HEK293 (cell line): ENCODE data around the gene RIC3.

Experiments used
- CTCF ChIA-PET: fragments of 350-600 bp; formaldehyde crosslinking; extraction: SDS; loops from one replicate; lab custom pipeline; 2021; ENCODE audit warnings: antibody characterized with exemption; lab: Yijun Ruan, JAX
- POLR2A ChIA-PET: fragments of 300-600 bp; formaldehyde crosslinking; extraction: SDS; loops from one replicate; lab custom pipeline; 2020; ENCODE audit warnings: antibody characterized with exemption, inconsistent platforms; lab: Yijun Ruan, JAX
- H3K27ac ChIP-seq: fragments of 200-500 bp; sonication (Bioruptor generic); 2 replicates; pipeline ENCODE4 v1.5.1; 2014; ENCODE audit warnings: low read depth, low read length, control low read depth, inconsistent platforms; ENCODE audit errors: extremely low read depth
- H3K36me3 ChIP-seq, 2 experiments: fragments of 200-500 bp in 1 of 2; sonication (Bioruptor generic) in 1 of 2; 1 replicate in 1 of 2; 2 replicates in 1 of 2; pipeline ENCODE4 v1.5.1; 2014 to 2017; ENCODE audit warnings: inconsistent platforms in 2 of 2, low read length in 2 of 2; ENCODE audit not compliant: control insufficient read depth in 2 of 2, insufficient read depth in 1 of 2
- H3K4me1 ChIP-seq: fragments of 200-500 bp; sonication (Bioruptor generic); 2 replicates; pipeline ENCODE4 v1.5.1; 2014; ENCODE audit warnings: mild to moderate bottlenecking, low read length, inconsistent platforms; ENCODE audit not compliant: control insufficient read depth, insufficient read depth
- H3K4me3 ChIP-seq: 2 replicates; pipeline ENCODE4 v1.5.1; 2011; ENCODE audit warnings: low read depth, mild to moderate bottlenecking, control low read depth, low read length, moderate library complexity
- H3K9me3 ChIP-seq: fragments of 200-500 bp; sonication (Bioruptor generic); 2 replicates; pipeline ENCODE4 v1.5.1; 2014; ENCODE audit warnings: low read depth, low read length, inconsistent platforms; ENCODE audit not compliant: control insufficient read depth, insufficient read depth
- GLIS2 ChIP-seq: fragments of 450-650 bp; formaldehyde crosslinking; IDR thresholded peaks from 2 replicates; pipeline ENCODE4 v1.5.1; 2016; ENCODE audit warnings: missing biosample characterization, missing genetic modification characterization
- KLF1 ChIP-seq: fragments of 450-650 bp; formaldehyde crosslinking; IDR thresholded peaks from 2 replicates; pipeline ENCODE4 v1.5.1; 2016; ENCODE audit warnings: missing biosample characterization, missing genetic modification characterization
- MYNN ChIP-seq: fragments of 450-650 bp; formaldehyde crosslinking; IDR thresholded peaks from 2 replicates; pipeline ENCODE4 v1.5.1; 2016; ENCODE audit warnings: missing biosample characterization, missing genetic modification characterization, borderline replicate concordance
- OSR2 ChIP-seq: fragments of 450-650 bp; formaldehyde crosslinking; IDR thresholded peaks from 2 replicates; pipeline ENCODE4 v1.5.1; 2016; ENCODE audit warnings: missing biosample characterization, missing genetic modification characterization
- SP3 ChIP-seq: fragments of 450-650 bp; formaldehyde crosslinking; IDR thresholded peaks from 2 replicates; pipeline ENCODE4 v1.5.1; 2016; ENCODE audit warnings: missing biosample characterization, missing genetic modification characterization
- TRIM28 ChIP-seq: IDR thresholded peaks from 2 replicates; pipeline ENCODE4 v1.6.1; 2011; ENCODE audit warnings: low read length, control low read depth, borderline replicate concordance
- YY2 ChIP-seq: fragments of 450-650 bp; formaldehyde crosslinking; IDR thresholded peaks from 2 replicates; pipeline ENCODE4 v1.5.1; 2016; ENCODE audit warnings: missing biosample characterization, missing genetic modification characterization
- ZBTB1 ChIP-seq: fragments of 450-650 bp; formaldehyde crosslinking; IDR thresholded peaks from 2 replicates; pipeline ENCODE4 v1.5.1; 2016; ENCODE audit warnings: missing biosample characterization, missing genetic modification characterization
- ZBTB7A ChIP-seq: fragments of 450-650 bp; formaldehyde crosslinking; IDR thresholded peaks from 2 replicates; pipeline ENCODE4 v1.5.1; 2016; ENCODE audit warnings: low read depth, missing biosample characterization, missing genetic modification characterization
- ZBTB8A ChIP-seq: fragments of 450-650 bp; formaldehyde crosslinking; IDR thresholded peaks from 2 replicates; pipeline ENCODE4 v1.5.1; 2016; ENCODE audit warnings: missing biosample characterization, missing genetic modification characterization
- ZNF114 ChIP-seq: fragments of 450-650 bp; formaldehyde crosslinking; IDR thresholded peaks from 2 replicates; pipeline ENCODE4 v1.5.0; 2017; ENCODE audit warnings: missing biosample characterization, missing genetic modification characterization
- ZNF169 ChIP-seq: fragments of 450-650 bp; formaldehyde crosslinking; IDR thresholded peaks from 2 replicates; pipeline ENCODE4 v1.5.1; 2016; ENCODE audit warnings: missing biosample characterization, missing genetic modification characterization
- ZNF202 ChIP-seq: fragments of 450-650 bp; formaldehyde crosslinking; IDR thresholded peaks from 2 replicates; pipeline ENCODE4 v1.5.1; 2016; ENCODE audit warnings: missing biosample characterization, missing genetic modification characterization, borderline replicate concordance
- ZNF223 ChIP-seq: fragments of 450-650 bp; formaldehyde crosslinking; IDR thresholded peaks from 2 replicates; pipeline ENCODE4 v1.5.1; 2016; ENCODE audit warnings: missing biosample characterization, missing genetic modification characterization
- ZNF335 ChIP-seq: fragments of 450-650 bp; formaldehyde crosslinking; conservative IDR thresholded peaks from 2 replicates; pipeline ENCODE4 v1.5.1; 2016; ENCODE audit warnings: missing biosample characterization, missing genetic modification characterization
- ZNF391 ChIP-seq: fragments of 450-650 bp; formaldehyde crosslinking; IDR thresholded peaks from 2 replicates; pipeline ENCODE4 v1.5.1; 2016; ENCODE audit warnings: low read depth, missing biosample characterization, missing genetic modification characterization, borderline replicate concordance
- ZNF544 ChIP-seq: fragments of 450-650 bp; formaldehyde crosslinking; IDR thresholded peaks from 2 replicates; pipeline ENCODE4 v1.5.0; 2017; ENCODE audit warnings: missing biosample characterization, missing genetic modification characterization
- ZNF624 ChIP-seq: fragments of 450-650 bp; formaldehyde crosslinking; IDR thresholded peaks from 2 replicates; pipeline ENCODE4 v1.5.1; 2017; ENCODE audit warnings: missing biosample characterization, missing genetic modification characterization
- ZNF639 ChIP-seq: fragments of 450-650 bp; formaldehyde crosslinking; IDR thresholded peaks from 2 replicates; pipeline ENCODE4 v1.5.1; 2016; ENCODE audit warnings: missing biosample characterization, missing genetic modification characterization
- ZNF654 ChIP-seq: fragments of 450-650 bp; formaldehyde crosslinking; IDR thresholded peaks from 2 replicates; pipeline ENCODE4 v1.5.1; 2016; ENCODE audit warnings: low read depth, missing biosample characterization, missing genetic modification characterization
- ZNF768 ChIP-seq: fragments of 450-650 bp; formaldehyde crosslinking; IDR thresholded peaks from 2 replicates; pipeline ENCODE4 v1.5.1; 2018; ENCODE audit warnings: missing biosample characterization, mild to moderate bottlenecking, missing genetic modification characterization
- ZNF777 ChIP-seq: fragments of 450-650 bp; formaldehyde crosslinking; IDR thresholded peaks from 2 replicates; pipeline ENCODE4 v1.5.1; 2017; ENCODE audit warnings: missing biosample characterization, missing genetic modification characterization, borderline replicate concordance
- ZSCAN23 ChIP-seq: fragments of 450-650 bp; formaldehyde crosslinking; IDR thresholded peaks from 2 replicates; pipeline ENCODE4 v1.5.1; 2016; ENCODE audit warnings: missing biosample characterization, missing genetic modification characterization
- TF ChIP-seq, protein P1 (sequence below): fragments of 450-650 bp; IDR thresholded peaks from 2 replicates; pipeline ENCODE4 v1.5.1; 2018; ENCODE audit warnings: missing biosample characterization, missing genetic modification characterization
- TF ChIP-seq, protein P2 (sequence below): fragments of 450-650 bp; formaldehyde crosslinking; IDR thresholded peaks from 2 replicates; pipeline ENCODE4 v1.5.1; 2017; ENCODE audit warnings: missing biosample characterization, missing genetic modification characterization

The RIC3 gene

GRCh38 chr11:8201644-8202365 lies 33.0 kb upstream of the RIC3 start:
- H3K4me3 ChIP-seq = no peak overlapping the region
- no peaks in the 10 kb centered on the region for H3K9me3 ChIP-seq
- no peak for TF ChIP-seq TRIM28
- TF ChIP-seq ZNF223 (tag by site-specific recombination) = no peak
- no peak for TF ChIP-seq ZBTB1 (tag by site-specific recombination)
- no peak for TF ChIP-seq ZNF114 (tag by site-specific recombination)
- TF ChIP-seq ZNF202 (tag by site-specific recombination) = no peak
- TF ChIP-seq YY2 (tag by site-specific recombination) = no peak
- TF ChIP-seq ZNF544 (tag by site-specific recombination) = no peak
- TF ChIP-seq KLF1 (tag by site-specific recombination) = no peak
- no peak for TF ChIP-seq ZSCAN23 (tag by site-specific recombination)
- TF ChIP-seq ZNF624 (tag by site-specific recombination) = no peak
- ChIA-PET POLR2A (no interaction called here), CTCF (interaction anchor here (0.6 to 2.2 kb wide), 3 partner anchors 9 to 23 kb away, joined by 4 to 15 read pairs (median 7); no protein-coding TSS in a partner anchor)
- no peaks in the 10 kb centered on the region for H3K36me3 ChIP-seq
- no peak overlapping the region for H3K27ac ChIP-seq
- no peaks in the 10 kb centered on the region for H3K4me1 ChIP-seq

GRCh38 chr11:8199676-8200075 lies 30.9 kb upstream of the RIC3 start:
- ChIA-PET POLR2A (no interaction called here), CTCF (interaction anchor here (0.7 to 1.7 kb wide), 3 partner anchors 48 to 1650 kb away, joined by 3 read pairs; no protein-coding TSS in a partner anchor)
- Histone ChIP-seq H3K27ac (no peak overlapping the region), H3K4me3 (no peak overlapping the region), H3K4me1 (no peaks in the 10 kb centered on the region), H3K36me3 (no peaks in the 10 kb centered on the region), H3K9me3 (no peaks in the 10 kb centered on the region)
- TF ChIP-seq ZNF639 (tag by site-specific recombination) (no peak), ZNF777 (tag by site-specific recombination) (no peak), OSR2 (tag by site-specific recombination) (no peak), ZBTB8A (tag by site-specific recombination) (no peak), ZBTB7A (no peak), ZNF654 (tag by site-specific recombination) (no peak), KLF1 (tag by site-specific recombination) (no peak), GLIS2 (tag by site-specific recombination) (no peak), ZNF335 (tag by site-specific recombination) (no peak), ZNF169 (tag by site-specific recombination) (no peak), ZNF768 (tag by site-specific recombination) (no peak), MYNN (no peak), ZNF391 (tag by site-specific recombination) (no peak), SP3 (tag by site-specific recombination) (no peak)
- TF ChIP-seq, protein P1, sequence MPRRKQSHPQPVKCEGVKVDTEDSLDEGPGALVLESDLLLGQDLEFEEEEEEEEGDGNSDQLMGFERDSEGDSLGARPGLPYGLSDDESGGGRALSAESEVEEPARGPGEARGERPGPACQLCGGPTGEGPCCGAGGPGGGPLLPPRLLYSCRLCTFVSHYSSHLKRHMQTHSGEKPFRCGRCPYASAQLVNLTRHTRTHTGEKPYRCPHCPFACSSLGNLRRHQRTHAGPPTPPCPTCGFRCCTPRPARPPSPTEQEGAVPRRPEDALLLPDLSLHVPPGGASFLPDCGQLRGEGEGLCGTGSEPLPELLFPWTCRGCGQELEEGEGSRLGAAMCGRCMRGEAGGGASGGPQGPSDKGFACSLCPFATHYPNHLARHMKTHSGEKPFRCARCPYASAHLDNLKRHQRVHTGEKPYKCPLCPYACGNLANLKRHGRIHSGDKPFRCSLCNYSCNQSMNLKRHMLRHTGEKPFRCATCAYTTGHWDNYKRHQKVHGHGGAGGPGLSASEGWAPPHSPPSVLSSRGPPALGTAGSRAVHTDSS (tag by site-specific recombination) = no peak
- TF ChIP-seq, protein P2, sequence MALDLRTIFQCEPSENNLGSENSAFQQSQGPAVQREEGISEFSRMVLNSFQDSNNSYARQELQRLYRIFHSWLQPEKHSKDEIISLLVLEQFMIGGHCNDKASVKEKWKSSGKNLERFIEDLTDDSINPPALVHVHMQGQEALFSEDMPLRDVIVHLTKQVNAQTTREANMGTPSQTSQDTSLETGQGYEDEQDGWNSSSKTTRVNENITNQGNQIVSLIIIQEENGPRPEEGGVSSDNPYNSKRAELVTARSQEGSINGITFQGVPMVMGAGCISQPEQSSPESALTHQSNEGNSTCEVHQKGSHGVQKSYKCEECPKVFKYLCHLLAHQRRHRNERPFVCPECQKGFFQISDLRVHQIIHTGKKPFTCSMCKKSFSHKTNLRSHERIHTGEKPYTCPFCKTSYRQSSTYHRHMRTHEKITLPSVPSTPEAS (tag by site-specific recombination) = no peak
